K562 (cell line): ENCODE measurements around the gene SERTAD1. TPM values are rescaled to one million over a fixed set of nuclear protein-coding genes. Genes with fewer than 3 reads are reported as not detected.
A peak's percentile ranks its signal among the peaks of the same experiment; 100 is the strongest.

ENCODE experiments used
- ARID2 ChIP-seq: fragments of 450-650 bp; IDR thresholded peaks from 2 replicates; pipeline ENCODE4 v1.6.1; 2017; ENCODE audit warnings: antibody characterized with exemption, mild to moderate bottlenecking
- ARNT ChIP-seq, 2 experiments: fragments of 450-650 bp; IDR thresholded peaks; 2 replicates each; pipeline ENCODE4 v1.6.1; 2016; ENCODE audit warnings: mild to moderate bottlenecking in 1 of 2
- BRD9 ChIP-seq: fragments of 450-650 bp; IDR thresholded peaks from 2 replicates; pipeline ENCODE4 v1.6.1; 2018; ENCODE audit warnings: low read depth; ENCODE audit not compliant: partially characterized antibody
- BRF2 ChIP-seq: IDR thresholded peaks from 3 replicates; pipeline ENCODE4 v1.6.1; 2011; ENCODE audit warnings: borderline replicate concordance, mild to moderate bottlenecking; ENCODE audit not compliant: insufficient read length, insufficient read depth
- CC2D1A ChIP-seq: fragments of 450-650 bp; IDR thresholded peaks from 2 replicates; pipeline ENCODE4 v1.6.1; 2017; ENCODE audit warnings: mild to moderate bottlenecking
- FOS ChIP-seq: IDR thresholded peaks from 3 replicates; pipeline ENCODE4 v1.6.1; 2011; ENCODE audit not compliant: insufficient read length; ENCODE audit errors: extremely low read depth
- FOXA3 ChIP-seq, 2 experiments: fragments of 450-650 bp in 1 of 2; sonication (generic) in 1 of 2; formaldehyde crosslinking; IDR thresholded peaks in 1 of 2; conservative IDR thresholded peaks in 1 of 2; 2 replicates each; pipeline versions ENCODE4 v1.4.0 to v1.8.0; 2020 to 2022; ENCODE audit warnings: mild to moderate bottlenecking in 2 of 2, missing genetic modification reagents in 1 of 2
- HDAC2 ChIP-seq: fragments of 450-650 bp; IDR thresholded peaks from 2 replicates; pipeline ENCODE4 v1.6.1; 2016; ENCODE audit warnings: mild to moderate bottlenecking
- HMGXB4 ChIP-seq: sonication (generic); formaldehyde crosslinking; IDR thresholded peaks from 2 replicates; pipeline ENCODE4 v1.8.1; 2023; ENCODE audit warnings: mild to moderate bottlenecking, missing genetic modification reagents
- MAFG ChIP-seq: fragments of 450-650 bp; conservative IDR thresholded peaks from 2 replicates; pipeline ENCODE4 v1.6.1; 2016; ENCODE audit warnings: missing genetic modification characterization, missing compliant biosample characterization
- NCOA4 ChIP-seq: fragments of 450-650 bp; IDR thresholded peaks from 2 replicates; pipeline ENCODE4 v1.6.1; 2018; ENCODE audit warnings: mild to moderate bottlenecking; ENCODE audit not compliant: partially characterized antibody
- NFRKB ChIP-seq: fragments of 450-650 bp; IDR thresholded peaks from 2 replicates; pipeline ENCODE4 v1.6.1; 2016; ENCODE audit warnings: low read depth
- PHB ChIP-seq: fragments of 250-450 bp; sonication (Bioruptor Pico); IDR thresholded peaks from 2 replicates; pipeline ENCODE4 v1.5.0; 2021
- PURB ChIP-seq: sonication (generic); formaldehyde crosslinking; IDR thresholded peaks from 2 replicates; pipeline ENCODE4 v1.9.0; 2021; ENCODE audit warnings: low read depth, mild to moderate bottlenecking, missing genetic modification reagents
- RBM15 ChIP-seq: fragments of 200-400 bp; formaldehyde crosslinking; IDR thresholded peaks from 2 replicates; pipeline ENCODE4 v1.6.1; 2018; ENCODE audit warnings: mild to moderate bottlenecking, low read length, moderate library complexity; ENCODE audit not compliant: insufficient read depth
- SMARCA5 ChIP-seq: fragments of 450-650 bp; IDR thresholded peaks from 2 replicates; pipeline ENCODE4 v1.6.1; 2016
- TEAD1 ChIP-seq, 2 experiments: fragments of 450-650 bp in 1 of 2; sonication (generic) in 1 of 2; formaldehyde crosslinking; IDR thresholded peaks; 2 replicates each; pipeline versions ENCODE4 v1.4.0 to v1.8.0; 2020 to 2022; ENCODE audit warnings: mild to moderate bottlenecking in 2 of 2, missing genetic modification reagents in 1 of 2
- TGIF2 ChIP-seq: sonication (generic); formaldehyde crosslinking; IDR thresholded peaks from 2 replicates; pipeline ENCODE4 v1.8.1; 2022; ENCODE audit warnings: mild to moderate bottlenecking, missing genetic modification reagents, moderate library complexity
- XRCC3 ChIP-seq: fragments of 450-650 bp; IDR thresholded peaks from 2 replicates; pipeline ENCODE4 v1.6.1; 2017; ENCODE audit warnings: mild to moderate bottlenecking, moderate library complexity
- ZBTB9 ChIP-seq: fragments of 450-650 bp; formaldehyde crosslinking; IDR thresholded peaks from 2 replicates; pipeline ENCODE4 v1.4.0; 2020; ENCODE audit warnings: mild to moderate bottlenecking, moderate library complexity
- ZKSCAN3 ChIP-seq: fragments of 250-450 bp; sonication (Bioruptor Pico); IDR thresholded peaks from 2 replicates; pipeline ENCODE4 v1.4.0; 2020
- ZNF124 ChIP-seq: sonication (generic); formaldehyde crosslinking; IDR thresholded peaks from 2 replicates; pipeline ENCODE4 v1.8.1; 2022; ENCODE audit warnings: missing genetic modification reagents
- ZNF143 ChIP-seq: sonication (generic); formaldehyde crosslinking; IDR thresholded peaks from 2 replicates; pipeline ENCODE4 v1.9.0; 2022; ENCODE audit warnings: mild to moderate bottlenecking, missing genetic modification reagents
- ZNF146 ChIP-seq: IDR thresholded peaks from one replicate; pipeline ENCODE4 v1.6.1; 2018; ENCODE audit warnings: missing compliant biosample characterization; ENCODE audit not compliant: unreplicated experiment
- ZNF232 ChIP-seq: sonication (generic); formaldehyde crosslinking; IDR thresholded peaks from 2 replicates; pipeline ENCODE4 v1.8.0; 2022; ENCODE audit warnings: mild to moderate bottlenecking, missing genetic modification reagents
- ZNF263 ChIP-seq: sonication (generic); formaldehyde crosslinking; IDR thresholded peaks from 2 replicates; pipeline ENCODE4 v1.8.0; 2022; ENCODE audit warnings: mild to moderate bottlenecking, missing genetic modification reagents, borderline replicate concordance
- ZNF512 ChIP-seq: IDR thresholded peaks from 2 replicates; pipeline ENCODE4 v1.6.1; 2016; ENCODE audit warnings: missing genetic modification characterization, missing compliant biosample characterization
- polyA plus RNA-seq, 8 experiments: library from polyadenylated mRNA; depleted of rRNA in 4 of 8; stranded (reverse) in 5 of 8; unstranded in 3 of 8; fragments of >200 nt; fragmentation: Nextera tagmentation in 2 of 8; fragmentation: Illumina TruSeq in 1 of 8; extraction: Ambion mirVana in 2 of 8; extraction: Trizol in 1 of 8; gene quantifications; 2 replicates each; pipeline versions ENCODE4 v1.2.1 to v1.2.3, GENCODE V29; 2011 to 2014; ENCODE audit warnings: inconsistent platforms in 1 of 8, missing spikeins in 1 of 8
- total RNA-seq, 7 experiments: library from RNA; depleted of rRNA in 6 of 7; stranded (reverse); fragments of >200 nt in 6 of 7; fragmentation: Illumina TruSeq in 2 of 7; extraction: Trizol in 2 of 7; gene quantifications; 2 replicates each; pipeline versions ENCODE4 v1.2.1 to v1.2.3, GENCODE V29; 2011 to 2021; ENCODE audit warnings: low replicate concordance in 1 of 7

The SERTAD1 gene
- total and polyA plus RNA-seq, 9 of the 15 experiments (the other 6 are each of a cell fraction or from before 2014, with no cell fraction given) = 0.15 to 8.7 (median 4.9) TPM

GRCh38 chr19:40418040-40418439 is 7.8 kb downstream of the SERTAD1 start (continued):
- TF ChIP-seq FOXA3 (CRISPR knock-in tag; conservative IDR thresholded peaks at IDR 0.05 in 1 of 2, IDR thresholded peaks at IDR 0.05 in 1 of 2) (no peak), SMARCA5 (peak; percentile 75), HMGXB4 (CRISPR knock-in tag) (no peak), CC2D1A (no peak), NCOA4 (no peak), BRD9 (peak; percentile 51), PHB (CRISPR knock-in tag) (no peak), ZNF512 (peak; percentile 96), PURB (CRISPR knock-in tag) (no peak), ZKSCAN3 (no peak), TGIF2 (no peak), XRCC3 (no peak), BRF2 (no peak), HDAC2 (peak; percentile 15; the same call in 1 of the 2 replicates), ZBTB9 (CRISPR knock-in tag) (no peak), ARNT (IDR thresholded peaks at IDR 0.05) (peak in 1 of 2 experiments; percentile 38; a peak in 1 of 4 replicates), ZNF146 (CRISPR knock-in tag) (no peak), ZNF232 (CRISPR knock-in tag) (no peak), ZNF124 (CRISPR knock-in tag) (no peak), ZNF143 (no peak), ZNF263 (CRISPR knock-in tag) (no peak), FOS (no peak), RBM15 (no peak), MAFG (no peak), TEAD1 (CRISPR knock-in tag; IDR thresholded peaks at IDR 0.05) (no peak), ARID2 (0 out of 2 replicates have a peak, but pooled peaks have one; percentile 46), NFRKB (no peak)
